Measurements from ENCODE around the gene ANKZF1.
"Not testable (repeated sequence)": the region's sequence is repeated elsewhere in the genome, so short reads cannot be mapped to it uniquely, and the experiment has no call there.

ANKZF1 gene

DNA sequence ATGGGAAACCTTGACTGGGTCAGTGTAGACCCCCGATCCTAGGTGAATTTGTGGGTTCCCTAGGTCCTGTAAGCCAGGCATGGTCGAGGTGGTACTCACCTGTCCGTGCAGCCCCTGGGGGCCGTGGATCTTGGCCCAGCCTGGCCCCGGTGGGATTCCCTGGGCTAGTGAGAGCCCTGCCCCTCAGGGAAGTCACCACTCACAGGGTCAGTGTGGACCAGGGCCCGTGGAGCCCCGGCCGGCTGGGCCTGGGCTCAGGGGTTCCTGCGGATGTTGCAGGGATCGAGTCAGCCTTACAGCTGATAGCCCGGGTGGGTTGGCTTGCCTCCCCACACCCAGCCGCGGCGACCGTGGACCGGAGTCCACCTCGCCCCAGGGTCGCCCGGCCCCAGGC, 698 bp upstream of the ANKZF1 start:
- peak in 1 of 6 experiments; percentile 46 for DNase-seq

DNA sequence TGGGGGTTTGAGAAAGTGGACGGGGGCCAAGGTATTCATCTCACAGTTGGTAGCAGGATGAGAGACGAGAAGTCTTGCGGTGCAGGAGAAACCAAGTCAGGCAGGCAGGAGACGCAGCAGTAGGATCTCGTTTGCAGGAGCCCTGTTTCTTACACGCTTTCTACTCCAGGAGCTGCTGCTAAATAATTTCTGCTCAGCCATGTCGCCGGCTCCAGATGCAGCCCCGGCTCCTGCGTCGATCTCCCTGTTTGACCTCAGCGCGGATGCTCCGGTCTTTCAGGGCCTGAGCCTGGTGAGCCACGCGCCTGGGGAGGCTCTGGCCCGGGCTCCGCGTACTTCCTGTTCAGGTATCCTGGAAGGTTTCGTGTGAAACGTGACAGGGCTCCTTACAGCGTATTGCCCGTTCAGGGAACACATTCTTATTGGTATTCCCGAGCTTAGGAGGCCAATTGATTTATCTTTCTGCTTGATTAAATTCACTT, 494 bp downstream of the ANKZF1 start:
- DNase-seq, result peak in 3 of 6 experiments; percentile 37 to 60 (median 53)

DNA sequence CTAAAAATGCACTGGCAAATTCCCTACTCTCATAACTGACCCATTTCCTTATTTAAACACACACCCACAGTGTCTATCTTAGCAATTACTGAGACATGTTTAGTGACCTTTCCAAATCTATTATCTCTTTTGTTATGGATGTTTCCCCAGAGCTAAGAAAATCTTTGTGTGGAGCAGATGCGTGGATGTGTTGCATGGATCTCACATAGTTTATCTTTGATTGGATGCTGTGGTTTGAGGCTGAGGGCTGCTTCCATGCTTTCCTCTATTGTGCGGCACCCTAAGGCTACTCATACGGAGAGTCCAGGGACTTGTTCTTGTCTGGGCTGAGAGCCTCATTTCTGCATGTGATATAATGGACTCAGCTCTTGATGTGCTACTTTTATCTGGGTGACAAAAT, 4.7 kb downstream of the ANKZF1 start:
- DNase-seq, result no peak

DNA sequence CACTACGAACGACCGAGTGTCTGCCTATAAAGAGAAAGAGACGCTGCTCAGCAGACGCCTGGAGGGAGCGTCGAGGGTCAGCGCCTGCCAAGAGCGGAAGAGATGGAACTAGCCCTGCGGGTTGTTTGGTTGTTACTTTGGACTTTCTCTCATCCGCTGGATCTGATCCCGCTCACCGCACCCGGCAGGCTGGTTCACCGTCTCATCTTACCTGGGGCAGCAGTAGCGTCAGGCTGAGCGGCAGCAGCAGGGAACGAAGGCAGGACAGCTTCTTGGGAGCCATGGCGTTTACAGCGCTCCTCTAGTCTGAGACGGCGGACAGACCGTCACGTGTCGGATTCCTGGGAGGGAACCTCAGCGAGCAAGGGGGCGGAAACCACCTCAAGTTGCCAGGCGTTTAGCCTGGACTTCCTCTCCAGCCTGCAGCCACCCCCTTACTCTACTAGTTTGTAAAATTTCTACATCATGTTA, 13.7 kb downstream of the ANKZF1 start:
- no peak for DNase-seq

DNA sequence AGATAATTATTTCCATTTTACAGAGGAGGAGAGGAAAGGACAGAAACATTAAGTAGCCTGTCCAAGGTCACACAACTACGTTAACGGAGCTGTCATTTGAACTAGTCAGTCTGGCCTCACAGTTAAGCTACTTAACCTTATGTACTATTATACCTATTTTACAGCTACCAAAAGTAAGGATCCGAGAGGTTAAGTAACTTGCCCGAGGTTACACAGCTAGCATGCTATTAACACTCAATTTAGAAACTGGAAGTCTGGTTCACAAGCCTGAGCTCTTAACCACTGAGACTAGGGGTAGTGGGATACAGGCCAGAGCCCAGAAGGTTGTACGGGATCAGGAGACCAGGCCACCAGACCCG, 15.2 kb downstream of the ANKZF1 start:
- no peak for DNase-seq

DNA sequence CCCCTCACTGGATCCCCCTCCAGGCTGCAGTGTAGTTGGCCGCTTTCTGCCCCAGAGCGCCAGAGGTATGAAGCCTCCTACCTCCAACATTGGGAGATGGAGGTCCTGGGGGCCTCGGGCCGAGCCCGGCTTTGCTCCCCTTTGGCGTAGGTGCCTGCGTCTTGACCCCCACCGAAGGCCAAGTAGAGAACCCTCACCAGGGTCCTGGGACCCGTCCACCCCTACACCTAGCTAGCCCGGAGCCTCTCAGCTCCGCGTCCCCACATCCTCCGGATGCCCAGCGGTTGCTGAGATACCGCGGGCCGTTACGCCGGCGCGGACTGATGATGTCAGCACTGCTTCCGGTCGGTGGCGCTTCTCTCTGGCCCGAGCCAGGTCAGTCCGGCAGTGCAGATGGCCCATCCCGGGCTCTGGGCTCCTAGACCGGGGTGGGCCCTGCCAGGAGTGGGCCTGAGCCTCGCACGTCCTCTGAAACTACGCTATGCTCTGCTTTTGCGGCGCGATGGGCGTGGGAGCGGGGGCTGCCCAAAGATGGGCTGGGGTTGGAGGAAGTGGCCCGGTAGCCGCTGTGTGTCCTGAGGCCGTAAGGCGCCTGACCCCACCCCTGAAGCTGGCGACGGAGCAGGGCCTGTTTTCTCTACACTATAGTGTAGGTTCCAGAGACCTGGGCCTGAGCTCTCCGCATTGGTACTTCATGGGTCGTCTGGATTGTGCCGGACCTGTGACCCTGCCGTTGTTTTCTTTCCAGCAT, 15.7 kb downstream of the ANKZF1 start, which contains the start of the genes GLB1L and STK16:
Gene GLB1L (minus strand): TSS at position 297 of the 751 bp plus-strand sequence. CDS start 1,871 bp downstream, outside the sequence.
Gene STK16 (plus strand): TSS at position 332 of the 751 bp plus-strand sequence. CDS start 521 bp downstream, outside the sequence.
- peak; percentile 67 to 89 (median 76) for DNase-seq

DNA sequence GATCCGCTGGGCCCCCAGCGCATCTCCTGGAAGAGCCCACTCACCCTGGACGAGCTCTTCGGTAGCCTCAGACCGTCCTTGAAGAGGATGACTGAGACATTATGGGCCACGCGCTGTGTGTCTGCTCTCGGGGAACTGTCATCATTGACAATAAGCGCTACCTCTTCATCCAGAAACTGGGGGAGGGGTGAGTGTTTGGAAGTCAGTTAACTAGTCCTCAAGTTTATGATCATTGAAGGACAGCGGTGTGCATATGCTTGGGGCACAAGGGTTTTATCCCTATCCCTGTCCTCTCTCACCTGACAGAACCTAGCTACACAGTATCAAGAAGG, 16.3 kb downstream of the ANKZF1 start:
- DNase-seq, result peak in 1 of 6 experiments; percentile 31

DNA sequence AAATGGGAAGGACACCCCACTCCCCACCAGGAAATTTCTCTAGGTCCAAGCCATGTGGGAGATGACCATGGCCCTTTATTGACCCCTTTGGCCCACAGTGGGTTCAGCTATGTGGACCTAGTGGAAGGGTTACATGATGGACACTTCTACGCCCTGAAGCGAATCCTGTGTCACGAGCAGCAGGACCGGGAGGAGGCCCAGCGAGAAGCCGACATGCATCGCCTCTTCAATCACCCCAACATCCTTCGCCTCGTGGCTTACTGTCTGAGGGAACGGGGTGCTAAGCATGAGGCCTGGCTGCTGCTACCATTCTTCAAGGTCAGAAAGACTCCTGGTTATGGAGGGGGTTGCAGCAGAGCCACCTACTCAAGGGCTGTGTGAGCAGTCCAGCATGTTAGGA, 17.0 kb downstream of the ANKZF1 start:
- no peak for DNase-seq

DNA sequence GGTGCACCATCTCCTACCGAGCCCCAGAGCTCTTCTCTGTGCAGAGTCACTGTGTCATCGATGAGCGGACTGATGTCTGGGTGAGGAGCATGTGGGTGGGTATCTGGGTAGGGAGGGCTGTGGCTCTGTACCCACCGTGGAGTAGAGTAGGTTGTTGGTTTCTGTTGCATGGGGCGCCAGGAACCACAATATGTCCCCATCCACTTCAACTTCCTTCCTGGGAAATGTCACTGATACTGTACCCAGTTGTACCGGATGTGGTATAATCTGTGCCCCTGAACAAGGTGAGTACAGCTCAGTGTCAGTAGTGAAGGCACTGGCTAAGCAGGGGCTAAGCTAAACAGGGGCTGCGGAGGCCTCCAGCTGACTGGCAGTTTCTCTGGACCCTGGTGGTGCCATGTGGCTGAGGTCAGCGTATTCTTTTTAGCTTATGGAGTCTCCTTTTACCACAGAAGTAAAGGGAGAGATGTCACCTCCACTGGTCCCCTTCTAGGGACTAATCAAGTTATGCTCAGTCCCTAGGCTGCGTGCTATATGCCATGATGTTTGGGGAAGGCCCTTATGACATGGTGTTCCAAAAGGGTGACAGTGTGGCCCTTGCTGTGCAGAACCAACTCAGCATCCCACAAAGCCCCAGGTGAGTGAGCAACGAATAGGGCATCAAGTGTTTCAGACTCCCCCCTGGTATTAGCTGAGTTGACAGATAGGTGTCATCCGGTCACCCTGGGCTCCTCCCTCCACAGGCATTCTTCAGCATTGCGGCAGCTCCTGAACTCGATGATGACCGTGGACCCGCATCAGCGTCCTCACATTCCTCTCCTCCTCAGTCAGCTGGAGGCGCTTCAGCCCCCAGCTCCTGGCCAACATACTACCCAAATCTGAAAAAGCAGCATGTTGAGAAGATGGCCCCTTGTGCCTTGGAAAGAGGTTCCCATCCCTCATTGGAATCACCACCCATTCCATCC, 18.4 kb downstream of the ANKZF1 start:
- DNase-seq, result peak; percentile 25 to 82 (median 57)

DNA sequence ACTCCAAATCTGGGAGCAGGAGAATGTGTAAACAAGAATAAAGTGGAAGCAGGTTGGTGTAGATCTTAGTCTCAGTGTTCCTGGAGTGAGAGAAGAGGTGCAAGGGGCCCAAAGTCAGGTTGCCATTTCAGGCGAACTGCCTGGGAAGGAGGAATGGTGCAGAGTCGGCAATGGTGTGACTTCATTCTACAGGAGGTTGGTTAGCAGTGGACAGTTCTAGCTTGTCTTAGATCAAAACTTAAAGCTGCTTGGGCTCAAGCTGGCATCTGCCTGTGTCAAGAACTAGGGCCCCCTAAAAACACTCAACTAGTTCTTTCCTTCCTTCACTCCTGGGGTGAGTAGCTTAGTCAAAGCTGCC, 19.2 kb downstream of the ANKZF1 start:
- DNase-seq, result no peak

DNA sequence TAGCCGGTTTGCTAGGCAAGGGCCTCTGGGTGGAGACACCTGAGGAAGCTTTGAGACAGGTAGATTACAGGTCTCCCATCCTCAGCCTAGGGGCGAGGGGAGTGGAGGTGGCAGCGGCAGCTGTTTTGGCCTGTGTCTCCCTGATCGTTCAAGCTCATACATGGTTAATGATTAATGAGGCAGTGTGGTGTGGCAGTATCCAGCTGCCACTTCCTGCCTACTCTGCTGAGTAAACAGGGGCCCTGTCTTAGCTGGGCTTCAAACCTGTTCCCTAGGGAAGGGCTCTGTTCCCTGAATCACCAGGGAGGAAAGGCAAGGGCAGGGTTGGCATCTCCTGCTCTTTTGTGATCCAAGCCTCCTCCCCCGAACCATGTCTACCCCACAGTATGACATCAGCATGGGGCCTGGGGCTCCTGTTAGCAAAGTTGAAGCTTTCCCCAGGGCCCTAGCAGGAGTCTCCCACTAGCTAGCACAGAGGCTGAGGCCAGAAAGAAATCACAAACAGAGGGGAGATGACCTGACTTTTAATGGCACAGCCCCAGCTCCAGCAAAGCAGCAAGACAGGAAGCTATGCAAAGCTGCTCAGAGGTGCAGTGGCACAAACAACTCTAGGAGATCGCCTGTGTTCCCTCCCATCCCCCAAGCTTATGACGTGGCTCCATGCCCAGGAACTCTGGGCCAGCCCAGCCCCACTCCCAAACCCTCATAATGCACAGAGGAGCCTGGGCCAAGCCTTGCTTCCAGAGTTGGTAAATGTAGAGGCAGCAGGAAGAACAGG, 19.8 kb downstream of the ANKZF1 start:
- peak in 5 of 6 experiments; percentile 32 to 50 (median 41) for DNase-seq

DNA sequence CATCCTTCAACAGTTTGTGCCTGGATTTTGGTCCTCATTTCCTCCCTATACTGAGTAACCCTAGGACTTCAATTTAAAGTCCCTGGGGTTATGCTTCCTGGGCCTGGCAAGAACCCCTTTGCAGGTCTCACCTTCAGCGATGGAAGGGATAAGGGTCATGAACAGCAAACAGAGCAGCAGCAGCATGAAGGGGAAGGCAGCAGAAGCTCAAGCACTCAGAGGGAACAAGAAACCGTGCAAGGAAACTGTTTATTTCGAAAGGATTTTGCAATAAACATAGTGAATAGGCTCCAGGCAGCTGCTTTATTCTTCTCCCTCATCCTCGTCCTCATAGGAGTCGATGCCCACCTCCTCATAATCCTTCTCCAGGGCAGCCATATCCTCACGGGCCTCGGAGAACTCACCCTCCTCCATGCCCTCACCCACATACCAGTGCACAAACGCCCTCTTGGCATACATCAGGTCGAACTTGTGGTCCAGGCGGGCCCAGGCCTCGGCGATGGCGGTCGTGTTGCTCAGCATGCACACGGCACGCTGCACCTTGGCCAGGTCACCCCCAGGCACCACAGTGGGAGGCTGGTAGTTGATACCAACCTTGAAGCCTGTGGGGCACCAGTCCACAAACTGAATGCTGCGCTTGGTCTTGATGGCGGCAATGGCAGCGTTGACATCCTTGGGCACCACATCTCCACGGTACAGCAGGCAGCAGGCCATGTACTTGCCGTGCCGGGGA, 20.6 kb downstream of the ANKZF1 start:
- peak in 1 of 6 experiments; percentile 39 for DNase-seq

DNA sequence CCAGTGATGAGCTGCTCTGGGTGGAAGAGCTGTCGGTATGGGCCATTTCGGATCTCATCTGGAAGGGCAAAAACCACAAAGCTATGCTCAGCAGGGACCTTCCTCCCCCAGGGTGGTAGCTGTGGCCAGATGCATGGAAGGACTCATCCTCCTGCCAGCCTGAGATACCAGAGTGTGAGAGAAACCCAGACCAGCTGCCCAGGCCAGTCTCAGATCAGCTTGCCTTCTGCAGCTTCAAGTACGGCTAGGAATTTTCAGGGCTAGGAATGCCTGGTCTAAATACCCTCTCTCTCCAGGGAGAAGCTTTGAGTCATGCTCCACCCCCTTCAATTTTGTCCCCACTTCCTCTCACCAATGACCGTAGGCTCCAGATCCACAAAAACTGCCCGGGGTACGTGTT, 22.1 kb downstream of the ANKZF1 start:
- DNase-seq, result no peak

DNA sequence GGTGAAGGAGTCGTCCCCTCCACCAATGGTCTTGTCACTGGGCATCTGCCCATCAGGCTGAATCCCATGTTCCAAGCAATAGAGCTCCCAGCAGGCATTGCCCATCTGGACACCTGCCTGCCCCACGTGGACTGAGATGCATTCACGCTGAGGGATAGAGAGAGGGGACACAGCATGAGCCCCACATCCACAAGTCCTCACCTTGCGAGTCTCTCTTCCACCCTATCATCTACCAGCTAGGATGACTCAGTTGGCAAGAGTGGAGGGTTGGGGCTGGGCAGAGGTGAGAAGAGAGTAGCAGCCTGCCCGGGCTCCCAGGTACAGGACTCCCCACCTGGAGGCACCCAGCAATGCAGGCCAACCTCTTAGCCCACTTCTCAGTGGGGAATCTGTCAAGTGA, 22.5 kb downstream of the ANKZF1 start:
- DNase-seq, result no peak

DNA sequence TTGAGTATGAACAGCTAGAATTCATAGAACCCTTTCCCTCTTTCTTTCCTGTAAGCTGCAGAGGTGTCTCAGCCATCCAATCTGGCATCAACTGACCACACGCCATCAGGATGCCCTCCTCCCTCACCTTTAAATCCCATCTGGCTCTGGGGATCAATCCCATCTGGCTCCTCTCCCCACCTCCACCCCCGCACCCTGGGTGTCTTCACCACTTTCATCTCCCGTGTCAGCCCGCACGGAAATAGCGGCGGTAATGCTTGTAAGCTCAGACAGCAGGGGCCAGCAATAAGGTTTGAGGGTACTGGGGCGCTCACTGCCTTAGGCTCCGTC, 22.9 kb downstream of the ANKZF1 start:
- DNase-seq, result peak in 3 of 6 experiments; percentile 18 to 40 (median 32)

DNA sequence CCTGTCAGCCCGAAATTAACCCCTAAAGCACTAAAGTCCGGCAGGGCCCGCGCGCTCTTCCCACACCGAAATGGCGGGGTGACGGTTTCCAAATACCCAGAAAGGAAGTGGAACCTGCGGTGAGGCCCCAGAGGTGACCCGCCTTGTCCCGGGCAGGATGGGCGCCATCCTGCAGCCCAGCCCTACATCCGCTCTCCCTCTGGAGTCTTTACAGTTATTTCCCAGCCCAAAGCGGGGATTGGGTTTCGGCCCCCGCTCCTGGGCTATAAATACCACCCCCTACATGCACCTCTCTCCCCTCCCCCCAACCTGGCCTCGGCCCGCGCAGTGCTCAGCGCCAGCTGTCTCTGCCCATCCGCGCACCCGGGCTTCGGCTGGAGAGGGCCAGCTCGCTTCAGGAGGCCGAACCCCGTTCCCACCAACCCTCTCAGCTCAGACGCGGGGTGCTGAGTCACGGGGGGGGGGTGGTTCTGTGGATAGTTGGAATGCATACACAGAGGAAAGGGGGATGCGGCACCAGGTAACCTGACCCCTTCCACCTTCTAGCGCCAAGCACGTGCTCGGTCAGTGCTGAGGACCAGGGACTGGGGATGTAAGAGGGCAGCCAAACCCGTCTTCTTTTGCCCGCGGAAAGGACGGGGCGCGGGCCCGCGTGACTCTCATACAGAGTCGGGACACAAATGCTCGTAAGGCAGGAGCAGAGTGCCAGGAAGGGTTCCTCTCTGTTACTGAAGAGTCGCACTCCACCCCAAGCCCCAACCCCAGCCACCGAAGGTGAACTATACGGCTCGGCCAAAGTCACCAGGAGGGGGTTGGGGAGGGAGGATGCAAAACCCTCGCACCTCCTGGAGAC, 23.5 kb downstream of the ANKZF1 start, which contains the start of gene TUBA4B:
Gene TUBA4B (plus strand): TSS at position 344 of the 853 bp plus-strand sequence. CDS start 165 bp downstream, at position 509.
- DNase-seq, result peak in 5 of 6 experiments; percentile 20 to 64 (median 46)

DNA sequence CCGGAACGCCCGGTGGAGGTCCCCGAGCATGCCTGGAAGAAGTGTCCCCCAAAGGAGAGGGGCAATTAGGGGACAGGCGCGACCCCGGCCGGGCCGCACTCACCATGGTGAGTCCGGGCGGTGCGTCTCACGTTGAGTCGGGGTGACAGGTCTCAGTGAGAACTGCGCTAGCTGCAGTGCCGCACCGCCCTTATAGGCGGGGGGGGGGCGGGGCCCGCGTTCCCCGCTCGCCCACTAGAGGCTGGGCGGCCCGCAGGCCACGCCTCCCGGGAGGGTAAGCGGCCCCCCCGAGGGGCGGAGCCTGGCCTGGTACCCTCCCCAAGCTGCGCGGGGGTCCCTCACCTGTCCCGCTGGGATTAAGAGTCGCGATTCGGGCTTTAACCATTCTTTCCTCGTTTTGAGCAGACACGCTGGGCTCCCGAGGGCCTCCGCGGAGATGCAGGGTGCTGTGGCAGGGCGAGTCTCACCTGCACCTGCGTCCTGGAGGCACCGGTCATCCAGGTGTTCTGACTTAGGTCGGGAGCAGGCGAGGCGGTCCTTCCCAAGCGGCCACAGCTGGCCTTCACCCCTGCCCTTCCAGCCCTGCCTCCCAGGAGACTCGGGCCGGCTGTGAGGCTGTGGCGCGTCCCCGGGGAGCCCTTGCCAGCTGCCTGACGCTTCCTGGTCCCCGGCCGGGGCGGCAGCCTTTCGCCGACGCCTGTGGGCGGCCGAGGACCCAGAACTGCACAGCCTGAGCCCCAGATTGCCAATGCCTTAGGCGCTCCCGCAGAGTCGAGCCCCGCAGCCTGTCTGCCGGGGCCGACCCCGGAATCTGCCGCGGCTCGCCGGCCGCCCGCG, 24.4 kb downstream of the ANKZF1 start, which contains the start of gene TUBA4A:
Gene TUBA4A (minus strand): TSS at position 166 of the 837 bp plus-strand sequence. CDS start 60 bp downstream, at position 106.
- peak; percentile 85 to 93 (median 92) for DNase-seq

DNA sequence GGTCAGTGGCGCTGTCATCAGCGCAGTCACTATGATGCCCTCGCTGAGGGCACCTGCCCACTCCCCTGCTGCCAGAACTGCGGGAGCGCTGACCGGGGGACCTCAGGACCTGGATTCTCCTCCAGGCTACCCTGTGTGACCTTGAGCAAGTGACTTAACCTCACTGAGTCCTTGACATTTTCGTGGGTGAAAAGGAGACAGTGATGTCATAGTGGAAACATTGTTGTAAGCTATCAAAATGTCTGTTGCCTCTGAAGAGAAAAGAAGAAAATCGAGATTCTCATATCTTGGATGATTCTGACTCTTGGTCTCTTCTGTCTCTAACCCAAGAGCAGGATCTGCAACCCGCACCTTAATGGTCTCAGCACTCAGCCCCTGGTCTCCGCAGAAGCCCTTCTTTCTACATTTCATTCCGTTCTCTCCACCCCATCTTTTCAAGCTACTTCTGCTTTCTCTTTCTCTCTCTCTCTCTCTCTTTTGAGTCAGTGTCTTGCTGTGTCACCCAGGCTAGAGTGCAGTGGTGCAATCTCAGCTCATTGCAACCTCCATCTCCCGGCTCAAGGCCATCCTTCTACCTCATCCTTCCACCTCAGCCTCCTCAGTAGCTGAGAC, 25.1 kb downstream of the ANKZF1 start:
- peak in 5 of 6 experiments; percentile 38 to 87 (median 75) for DNase-seq

DNA sequence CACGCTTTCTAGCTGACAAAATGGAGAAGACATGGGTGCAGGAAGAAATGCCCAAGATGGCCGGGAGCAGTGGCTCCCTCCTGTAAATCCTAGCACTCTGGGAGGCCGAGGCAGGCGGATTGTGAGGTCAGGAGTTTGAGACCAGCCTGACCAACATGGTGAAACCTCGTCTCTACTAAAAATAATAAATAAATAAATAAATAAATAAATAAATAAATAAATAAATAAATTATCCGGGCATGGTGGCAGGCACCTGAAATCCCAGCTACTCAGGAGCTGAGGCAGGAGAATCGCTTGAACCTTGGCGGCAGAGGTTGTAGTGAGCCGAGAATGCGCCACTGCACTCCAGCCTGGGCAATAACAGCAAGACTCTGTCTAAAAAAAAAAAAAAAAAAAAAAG, 29.3 kb downstream of the ANKZF1 start:
- not testable (repeated sequence) for DNase-seq
